CD4-positive, alpha-beta T cell treated with Interleukin-6 at 100 ng/mL for 8 hours (primary cell): ENCODE data around the gene ZNF276.

Source experiments
- DNase-seq: peaks from one replicate; pipeline ENCODE4 v3.0.0-alpha.2; 2020; ENCODE audit warnings: mixed read lengths, low spot score

Gene ZNF276

DNA sequence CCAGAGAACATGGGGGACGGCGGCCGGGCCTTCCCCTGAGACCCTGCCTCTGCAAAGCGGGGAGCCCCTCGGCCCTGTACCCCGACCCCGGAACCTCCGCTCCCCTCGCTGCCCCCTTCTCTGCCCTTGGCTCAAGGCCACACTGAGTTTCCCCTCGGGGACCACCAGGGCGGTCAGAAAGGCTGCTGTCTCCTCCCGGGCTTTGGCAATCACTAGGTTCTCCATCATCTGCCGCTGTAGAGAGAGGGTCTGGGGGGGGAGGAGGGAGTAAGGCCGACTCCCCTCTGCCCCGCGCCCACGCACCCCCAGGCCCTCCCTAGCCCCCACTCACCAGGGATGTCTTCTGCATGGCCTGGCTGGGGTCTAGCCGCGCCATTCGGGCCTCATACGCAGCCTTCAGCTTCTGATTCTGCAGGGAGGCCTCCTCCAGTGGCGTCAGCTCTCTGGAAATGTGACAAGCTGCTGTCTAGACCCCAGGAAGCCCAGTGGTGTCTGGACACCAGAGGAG is 9.0 kb upstream of the ZNF276 start:
- no peak for DNase-seq

DNA sequence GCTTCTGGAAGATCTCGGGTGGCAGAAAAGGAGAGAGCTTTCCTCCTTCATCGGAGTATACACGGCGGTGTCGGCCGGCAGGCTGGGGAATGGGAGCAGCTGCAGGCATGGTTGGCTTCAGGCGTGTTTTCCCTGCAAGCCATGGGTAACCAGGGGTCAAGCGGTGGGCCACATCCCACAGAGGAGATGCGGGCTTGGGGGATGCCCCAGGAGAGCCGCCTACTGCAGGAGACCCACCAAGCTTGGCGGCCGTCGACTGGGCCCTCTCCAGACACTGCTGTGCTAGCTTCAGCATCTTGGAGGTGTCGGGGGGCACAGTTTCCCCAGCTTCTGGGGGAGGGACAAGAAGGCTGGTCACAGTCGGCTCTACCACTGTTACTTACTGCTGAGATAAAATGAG is 4.8 kb upstream of the ZNF276 start:
- no peak for DNase-seq

DNA sequence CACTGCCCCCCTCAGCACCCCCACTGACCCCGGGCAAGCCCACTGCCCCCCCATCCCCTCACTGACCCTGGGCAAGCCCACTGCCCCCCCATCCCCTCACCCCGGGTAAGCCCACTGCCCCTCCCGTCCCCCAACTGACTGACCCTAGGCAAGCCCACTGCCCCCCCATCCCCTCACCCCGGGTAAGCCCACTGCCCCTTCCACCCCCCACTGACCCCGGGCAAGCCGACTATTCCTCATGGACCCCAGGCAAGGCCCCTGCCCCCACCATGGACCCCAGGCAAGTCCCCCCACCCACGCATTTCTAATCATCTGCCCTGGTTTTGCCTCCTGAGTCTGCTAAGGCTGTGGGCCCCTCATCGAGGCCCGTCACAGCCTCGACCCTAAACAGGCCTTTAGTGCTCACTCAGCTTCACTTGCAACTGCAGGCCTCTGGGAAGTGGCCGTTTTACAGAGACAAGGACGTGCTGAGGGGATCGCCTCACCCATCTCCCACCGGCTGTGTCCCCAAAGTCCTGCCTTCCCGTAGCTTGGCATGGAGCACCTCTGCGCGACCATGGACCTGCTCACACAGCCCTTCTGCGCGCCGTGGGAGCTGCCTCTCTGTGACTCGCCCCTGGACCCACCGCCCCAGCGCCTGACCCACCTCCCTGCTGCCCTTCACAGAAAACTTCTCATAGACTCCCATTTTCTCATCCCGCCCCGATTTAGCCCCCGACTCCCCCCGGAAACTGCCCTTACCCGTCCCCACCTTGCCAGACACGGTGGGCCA is 4.2 kb upstream of the ZNF276 start:
- DNase-seq: no peak

DNA sequence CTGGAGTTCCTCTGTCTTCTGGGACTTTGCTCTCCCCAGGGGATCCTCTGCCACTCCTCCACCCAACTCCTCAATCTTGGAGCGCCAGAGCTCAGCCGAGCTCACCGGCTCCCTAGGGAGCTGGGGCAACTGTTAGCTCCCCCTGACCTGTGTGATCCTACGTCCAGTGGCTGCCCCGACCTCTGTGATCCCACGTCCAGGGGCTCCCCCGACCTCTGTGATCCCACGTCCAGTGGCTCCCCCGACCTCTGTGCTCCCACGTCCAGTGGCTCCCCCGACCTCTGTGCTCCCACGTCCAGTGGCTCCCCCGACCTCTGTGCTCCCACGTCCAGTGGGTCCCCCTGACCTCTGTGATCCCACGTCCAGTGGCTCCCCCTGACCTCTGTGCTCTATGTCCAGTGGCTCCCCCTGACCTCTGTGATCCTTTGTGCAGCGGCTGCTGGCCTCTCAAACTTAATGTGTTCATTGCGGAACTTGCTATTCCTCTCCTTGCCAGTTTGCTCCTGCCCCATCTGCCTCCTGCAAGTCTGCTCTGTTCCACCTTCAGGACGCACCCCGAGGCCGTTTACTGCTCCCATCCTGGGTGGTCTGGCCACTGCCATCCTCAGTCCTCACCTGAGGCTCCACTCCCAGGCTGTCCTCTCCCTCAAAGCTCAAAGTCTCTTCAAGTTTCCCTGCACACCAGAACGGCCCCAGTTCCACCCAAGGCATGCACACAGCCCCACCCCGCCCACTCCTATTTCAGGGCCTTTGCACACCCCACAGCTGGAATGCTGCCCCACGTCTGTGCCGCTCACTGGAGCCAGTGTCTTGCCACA is 3.4 kb upstream of the ZNF276 start:
- no peak for DNase-seq

DNA sequence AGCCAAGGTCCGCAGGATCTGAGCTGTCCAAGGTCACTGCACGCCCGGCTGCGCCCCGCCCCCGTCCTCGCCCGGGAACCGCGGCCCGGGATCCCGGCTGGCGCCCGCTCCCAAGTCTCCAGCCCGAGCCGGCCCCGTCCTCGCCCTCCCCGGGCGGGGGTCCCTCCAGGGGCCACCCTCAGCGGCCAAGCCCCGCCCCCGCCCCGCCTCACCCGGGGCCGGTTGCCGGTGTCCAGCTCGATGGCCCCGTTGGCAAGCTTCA is 855 bp upstream of the ZNF276 start:
- no peak for DNase-seq

DNA sequence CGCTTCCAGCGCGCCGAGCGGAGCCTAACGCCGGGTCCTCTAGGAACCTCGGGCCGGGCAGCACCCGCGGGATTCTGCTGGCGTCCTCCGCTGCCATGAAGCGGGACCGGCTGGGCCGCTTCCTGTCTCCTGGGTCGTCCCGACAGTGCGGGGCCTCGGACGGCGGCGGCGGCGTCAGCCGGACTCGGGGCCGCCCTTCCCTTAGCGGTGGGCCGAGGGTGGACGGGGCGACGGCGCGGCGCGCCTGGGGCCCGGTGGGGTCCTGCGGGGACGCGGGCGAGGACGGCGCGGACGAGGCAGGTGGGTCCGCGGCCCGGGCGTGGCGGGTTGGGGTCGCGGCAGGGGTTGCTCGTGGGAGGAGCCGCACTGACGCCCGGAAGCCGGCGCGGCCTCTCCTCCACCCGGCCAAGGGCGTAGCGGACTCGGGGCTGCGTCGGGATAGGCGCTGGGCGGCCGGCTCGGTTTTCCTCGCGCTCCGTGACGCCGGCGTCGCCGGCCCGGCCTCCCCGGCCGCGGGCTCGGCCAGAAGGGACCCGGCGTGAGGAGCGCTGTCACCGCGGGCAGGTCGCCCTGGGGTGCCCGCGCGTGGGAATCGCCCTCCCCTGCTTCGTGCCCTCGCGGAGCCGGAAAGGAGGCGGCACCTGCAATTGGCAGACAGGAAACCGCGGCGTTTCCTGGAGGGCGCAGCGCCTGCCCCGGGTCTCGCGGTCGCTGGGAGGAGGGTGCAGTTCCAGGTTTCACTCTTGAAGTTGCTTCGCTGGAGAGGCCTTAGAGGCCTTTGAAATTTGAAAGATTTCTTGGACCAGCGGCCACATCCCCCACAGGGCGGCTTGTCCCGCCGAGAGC is 432 bp downstream of the ZNF276 start:
- peak; percentile 90 for DNase-seq

DNA sequence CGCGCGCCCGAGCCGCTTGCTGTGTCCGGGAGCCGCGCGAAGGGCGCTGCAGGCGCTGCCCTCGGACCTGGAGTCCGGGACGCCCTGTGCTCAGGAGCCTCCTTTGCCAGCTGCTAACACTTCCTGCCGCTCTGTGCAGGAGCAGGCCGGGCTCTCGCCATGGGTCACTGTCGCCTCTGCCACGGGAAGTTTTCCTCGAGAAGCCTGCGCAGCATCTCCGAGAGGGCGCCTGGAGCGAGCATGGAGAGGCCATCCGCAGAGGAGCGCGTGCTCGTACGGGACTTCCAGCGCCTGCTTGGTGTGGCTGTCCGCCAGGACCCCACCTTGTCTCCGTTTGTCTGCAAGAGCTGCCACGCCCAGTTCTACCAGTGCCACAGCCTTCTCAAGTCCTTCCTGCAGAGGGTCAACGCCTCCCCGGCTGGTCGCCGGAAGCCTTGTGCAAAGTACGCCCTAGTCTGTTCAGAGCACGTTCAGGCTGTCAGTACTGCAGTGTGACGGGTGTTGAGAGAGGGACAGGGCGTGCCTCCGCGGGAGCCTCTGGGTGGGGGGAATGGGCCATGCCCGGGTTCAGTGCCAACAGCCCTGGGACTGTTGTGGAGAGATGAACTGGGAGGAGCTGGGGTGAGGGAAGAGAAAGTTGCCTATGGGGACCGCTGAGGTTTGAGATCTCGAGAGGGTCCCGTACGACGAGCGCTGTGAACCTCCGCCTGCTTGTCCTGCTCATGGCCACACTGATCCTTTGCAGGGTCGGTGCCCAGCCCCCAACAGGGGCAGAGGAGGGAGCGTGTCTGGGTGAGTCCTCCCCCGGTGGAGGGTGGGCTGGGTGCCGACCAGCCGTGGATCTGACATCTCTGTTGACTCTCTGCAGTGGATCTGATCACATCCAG is 1.3 kb downstream of the ZNF276 start:
- peak; percentile 77 for DNase-seq

DNA sequence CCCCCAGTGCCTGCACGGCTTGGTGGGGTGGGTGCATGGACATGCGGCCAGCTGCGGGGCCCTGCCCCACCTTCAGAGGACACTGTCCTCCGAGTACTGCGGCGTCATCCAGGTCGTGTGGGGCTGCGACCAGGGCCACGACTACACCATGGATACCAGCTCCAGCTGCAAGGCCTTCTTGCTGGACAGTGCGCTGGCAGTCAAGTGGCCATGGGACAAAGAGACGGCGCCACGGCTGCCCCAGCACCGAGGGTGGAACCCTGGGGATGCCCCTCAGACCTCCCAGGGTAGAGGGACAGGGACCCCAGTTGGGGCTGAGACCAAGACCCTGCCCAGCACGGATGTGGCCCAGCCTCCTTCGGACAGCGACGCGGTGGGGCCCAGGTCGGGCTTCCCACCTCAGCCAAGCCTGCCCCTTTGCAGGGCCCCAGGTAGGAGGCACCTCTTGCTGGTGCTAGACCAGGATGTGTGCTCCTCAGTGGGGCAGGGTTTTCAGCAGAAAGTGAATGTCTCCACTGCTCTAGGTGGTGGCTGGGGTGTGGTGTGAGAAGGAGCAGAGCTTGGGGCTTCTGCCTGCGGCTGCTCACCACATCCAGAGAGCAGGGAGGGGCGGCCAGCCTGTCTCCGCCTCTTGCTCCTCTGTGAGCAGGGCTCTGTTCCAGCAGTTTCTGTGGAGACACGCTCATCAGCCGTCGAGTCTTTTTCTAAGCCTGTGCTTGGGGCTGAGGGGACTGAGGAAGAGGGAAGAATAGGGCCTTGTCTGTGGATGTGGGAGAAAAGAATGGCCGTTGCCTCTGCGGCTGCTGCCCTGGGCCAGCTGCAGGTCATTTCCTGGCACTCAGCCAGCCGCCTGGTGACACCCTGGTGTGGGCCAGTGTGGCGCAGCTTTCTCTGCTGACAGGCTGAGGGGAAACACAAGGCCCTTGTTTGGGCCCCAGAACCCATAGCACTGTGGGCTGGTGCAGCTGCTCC is 2.2 kb downstream of the ZNF276 start:
- DNase-seq: peak; percentile 86

DNA sequence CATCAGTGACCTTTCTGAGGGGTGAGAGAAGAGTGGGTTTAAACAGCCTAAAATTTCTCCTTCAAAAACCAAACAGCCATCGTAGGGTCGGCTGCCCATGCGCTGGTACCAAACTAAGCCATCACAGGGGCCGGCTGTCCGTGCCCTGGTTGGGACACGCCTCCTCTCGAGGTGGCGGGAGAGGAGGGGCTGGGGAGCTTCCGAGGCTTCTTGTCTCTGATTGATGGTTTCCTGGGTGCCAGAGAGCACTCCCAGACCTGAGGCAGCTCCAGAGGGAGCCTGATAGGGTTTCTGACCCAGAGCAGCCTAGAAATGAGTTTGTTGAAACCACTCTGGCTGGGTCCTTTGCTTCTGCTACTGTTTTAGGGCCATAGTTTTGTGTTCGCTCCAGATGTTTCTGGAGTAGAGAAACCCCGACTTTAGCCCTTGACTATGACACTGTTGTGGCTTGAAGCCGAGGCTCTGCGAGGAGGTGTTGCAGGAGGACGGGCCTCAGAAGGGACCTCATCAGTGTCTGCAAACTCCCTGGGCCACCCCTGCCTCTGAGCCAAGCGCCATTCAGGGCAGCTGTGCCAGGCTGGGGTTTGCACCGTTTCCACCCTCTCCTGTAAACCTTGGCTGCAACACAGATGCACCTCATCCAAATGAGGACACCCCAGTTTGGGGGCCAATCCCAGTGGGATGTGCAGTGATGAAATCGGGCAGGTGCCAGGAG is 6.2 kb downstream of the ZNF276 start:
- DNase-seq: no peak

DNA sequence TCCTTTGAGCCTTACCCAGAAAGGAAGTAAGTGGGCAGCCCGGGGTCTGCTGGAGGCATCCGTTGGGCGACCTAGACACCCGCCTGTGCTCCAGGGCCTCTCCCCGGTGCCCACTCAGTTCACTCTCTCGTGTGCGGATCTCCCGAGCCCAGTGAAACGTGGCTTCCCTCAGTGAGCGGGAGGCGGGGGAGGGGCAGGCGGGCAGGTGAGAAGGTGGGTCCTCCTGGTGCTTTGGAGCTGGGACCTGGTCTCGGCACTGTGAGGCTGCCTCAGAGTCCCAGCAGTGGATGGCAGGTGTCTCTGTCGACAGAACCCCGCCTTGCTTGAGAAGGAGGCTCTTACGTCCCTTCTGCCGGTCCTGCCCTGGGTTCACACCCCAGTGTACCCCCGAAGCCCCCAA is 8.0 kb downstream of the ZNF276 start:
- no peak for DNase-seq

DNA sequence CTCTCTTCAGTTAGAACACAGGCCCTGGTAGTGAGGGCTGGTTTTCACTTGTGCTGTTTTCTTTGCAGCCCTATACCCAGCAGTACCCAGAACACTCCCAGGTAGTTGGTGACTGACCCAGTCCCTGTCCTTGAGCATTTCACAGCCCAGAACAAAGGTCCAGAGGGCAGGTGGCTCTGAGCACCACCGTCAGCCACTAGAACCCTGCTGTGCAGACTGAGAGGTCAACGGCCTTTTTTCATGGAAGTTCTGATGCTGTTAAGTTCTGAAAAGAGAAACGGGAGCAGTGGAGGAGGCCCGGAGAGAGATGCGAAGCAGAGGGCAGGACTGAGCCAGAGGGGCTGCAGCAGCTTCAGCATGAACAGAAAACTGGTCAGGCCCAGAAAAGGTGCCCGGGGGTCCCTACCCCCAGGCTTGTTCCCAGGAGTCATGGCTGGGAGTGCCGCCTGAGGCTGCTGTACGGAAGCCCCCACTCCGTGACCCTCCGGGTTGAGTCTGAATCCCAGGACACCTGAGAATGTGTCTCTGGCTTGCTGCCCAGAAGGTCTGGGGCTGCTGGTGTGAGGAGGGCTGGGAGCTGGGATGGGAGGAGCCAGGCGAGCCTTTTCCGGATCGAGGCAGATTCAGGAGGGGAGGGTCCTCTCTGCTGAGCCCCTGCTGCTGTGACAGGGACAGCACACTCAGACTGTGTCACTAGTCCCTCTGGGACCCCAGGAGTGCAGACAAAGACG is 8.7 kb downstream of the ZNF276 start:
- DNase-seq: no peak

DNA sequence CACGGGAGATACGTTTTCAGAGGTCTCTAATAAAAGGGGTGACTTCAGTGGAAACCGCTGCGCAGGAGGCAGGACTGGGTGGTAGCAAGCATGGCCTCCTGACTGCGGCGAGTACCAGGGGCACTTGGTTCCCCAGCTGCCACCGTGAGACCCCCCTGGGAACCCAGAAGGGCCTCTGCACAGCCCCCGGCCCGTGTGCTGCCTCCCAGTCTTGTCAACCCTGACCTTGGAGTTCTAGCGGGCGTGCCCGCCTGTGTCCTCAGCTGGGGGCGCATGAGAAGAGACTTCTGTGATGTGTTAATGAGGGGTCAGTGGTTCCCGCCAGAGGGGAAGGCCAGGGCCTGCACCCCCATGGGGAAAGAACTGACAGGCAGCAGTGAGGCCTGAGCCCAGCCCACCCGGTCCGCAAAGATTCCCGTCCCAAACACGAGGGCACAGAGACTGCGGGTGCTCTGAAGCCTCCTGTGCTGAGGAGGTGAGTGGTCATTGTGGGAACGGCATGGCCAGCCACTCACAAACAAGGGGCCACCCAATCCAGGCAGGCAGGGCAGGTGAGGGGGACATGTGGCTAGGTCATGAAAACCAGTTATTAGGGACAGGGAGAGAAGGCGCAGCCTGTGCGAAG is 9.4 kb downstream of the ZNF276 start:
- no peak for DNase-seq

DNA sequence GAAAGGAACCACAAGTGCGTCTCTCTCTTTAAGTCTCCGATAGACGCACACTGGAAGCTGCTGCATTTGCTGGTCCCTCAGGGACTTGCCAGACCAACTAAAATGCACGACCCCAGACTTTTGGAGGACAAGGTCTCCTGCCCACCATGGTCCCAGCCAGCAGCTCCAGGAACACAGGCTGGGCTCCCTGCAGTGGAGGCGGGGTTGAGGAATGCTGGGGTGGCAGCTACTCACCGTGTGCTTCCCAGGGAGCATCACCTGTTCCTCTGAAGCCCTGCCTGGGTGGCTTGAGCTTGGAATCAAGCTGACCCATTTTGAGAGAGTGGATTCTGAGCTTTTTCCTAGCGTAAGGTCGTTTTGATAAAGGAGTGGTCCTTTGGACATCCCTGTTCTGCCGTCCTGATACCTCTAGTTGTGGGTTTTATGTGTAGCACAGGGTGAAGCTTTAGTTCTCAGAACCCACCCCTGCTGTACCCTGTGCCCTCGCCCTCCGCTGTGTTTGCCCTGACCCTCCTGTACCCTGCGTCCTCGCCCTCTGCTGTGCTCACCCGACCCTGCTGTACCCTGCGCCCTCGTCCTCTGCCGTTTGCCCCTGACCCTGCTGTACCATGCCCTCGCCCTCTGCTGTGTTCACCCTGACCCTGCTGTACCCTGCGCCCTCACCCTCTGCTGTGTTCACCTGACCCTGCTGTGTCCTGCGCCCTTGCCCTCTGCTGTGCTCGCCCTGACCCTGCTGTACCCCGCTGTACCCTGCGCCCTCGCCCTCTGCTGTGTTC is 11.0 kb downstream of the ZNF276 start:
- DNase-seq: no peak

DNA sequence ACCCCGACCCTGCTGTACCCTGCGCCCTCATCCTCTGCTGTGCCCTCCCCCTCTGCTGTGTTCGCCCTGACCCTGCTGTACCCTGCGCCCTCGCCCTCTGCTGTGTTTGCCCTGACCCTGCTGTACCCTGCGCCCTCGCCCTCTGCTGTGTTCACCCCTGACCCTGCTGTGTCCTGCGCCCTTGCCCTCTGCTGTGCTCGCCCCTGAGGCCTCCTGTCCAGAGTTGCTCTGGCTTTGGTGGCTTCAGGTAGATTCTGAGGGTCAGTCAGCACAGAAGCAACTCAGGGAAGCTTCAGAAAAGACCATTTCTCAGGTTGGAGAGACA is 11.5 kb downstream of the ZNF276 start:
- DNase-seq: no peak

DNA sequence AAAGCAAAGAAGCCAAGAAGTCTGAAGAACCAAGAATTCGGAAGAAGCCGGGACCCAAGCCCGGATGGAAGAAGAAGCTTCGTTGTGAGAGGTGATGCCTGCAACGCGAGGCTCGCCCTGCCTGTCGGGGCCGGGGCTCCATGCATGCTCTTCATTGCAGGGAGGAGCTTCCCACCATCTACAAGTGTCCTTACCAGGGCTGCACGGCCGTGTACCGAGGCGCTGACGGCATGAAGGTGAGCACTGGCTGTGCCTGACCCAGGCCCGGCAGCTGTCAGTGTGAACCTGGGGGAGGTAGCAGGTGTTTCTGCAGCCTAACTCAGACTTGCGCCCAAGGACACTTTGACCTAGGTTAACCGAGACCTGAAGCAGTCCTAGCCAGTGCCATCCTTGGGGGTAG is 12.0 kb downstream of the ZNF276 start:
- DNase-seq: no peak

DNA sequence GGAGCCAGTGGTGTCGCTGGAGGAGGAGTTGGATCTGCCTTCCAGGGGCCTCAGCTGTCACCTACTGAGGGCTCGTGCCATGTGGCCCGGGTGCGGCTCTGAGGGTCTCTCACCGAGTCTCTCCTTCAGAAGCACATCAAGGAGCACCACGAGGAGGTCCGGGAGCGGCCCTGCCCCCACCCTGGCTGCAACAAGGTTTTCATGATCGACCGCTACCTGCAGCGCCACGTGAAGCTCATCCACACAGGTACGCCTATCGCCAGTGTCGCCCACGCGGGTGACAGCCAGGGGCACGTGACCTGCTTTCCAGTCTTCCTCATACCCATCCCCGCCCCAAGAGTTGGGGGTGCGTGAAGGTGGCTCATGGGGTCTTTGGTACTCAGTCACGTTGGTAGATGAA is 12.5 kb downstream of the ZNF276 start:
- DNase-seq: no peak

DNA sequence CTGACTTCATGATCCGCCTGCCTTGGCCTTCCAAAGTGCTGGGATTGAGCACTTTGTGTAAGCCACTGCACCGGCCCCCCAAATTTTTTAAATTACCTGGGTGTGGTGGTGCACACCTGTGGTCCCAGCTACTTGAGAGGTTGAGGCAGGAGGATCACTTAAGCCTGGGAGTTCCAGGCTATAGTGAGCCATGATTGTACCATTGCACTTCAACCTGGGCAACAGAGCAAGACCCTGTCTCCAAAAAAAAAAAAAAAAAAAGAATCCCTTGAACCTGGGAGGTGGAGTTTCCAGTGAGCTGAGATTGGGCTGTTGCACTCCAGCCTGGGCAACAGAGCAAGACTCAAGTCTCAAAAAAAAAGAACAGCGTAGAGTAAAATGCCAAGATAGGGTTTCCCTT is 15.2 kb downstream of the ZNF276 start:
- DNase-seq: no peak
